WTC11 (cell line): ENCODE results near the gene LCE1D.

Experiments used
- AFF4 ChIP-seq: sonication (generic); formaldehyde crosslinking; IDR thresholded peaks from 2 replicates; pipeline ENCODE4 v1.8.1; 2023; ENCODE audit warnings: mild to moderate bottlenecking, missing genetic modification reagents, borderline replicate concordance
- CREB1 ChIP-seq: sonication (generic); formaldehyde crosslinking; IDR thresholded peaks from 2 replicates; pipeline ENCODE4 v1.8.0; 2023; ENCODE audit warnings: mild to moderate bottlenecking, missing genetic modification reagents
- CTCF ChIP-seq: fragments of 200-600 bp; IDR thresholded peaks from 2 replicates; pipeline ENCODE4 v1.8.0; 2022; ENCODE audit warnings: antibody characterized with exemption
- FOXJ3 ChIP-seq: sonication (generic); formaldehyde crosslinking; IDR thresholded peaks from 2 replicates; pipeline ENCODE4 v1.9.0; 2021; ENCODE audit warnings: missing genetic modification reagents, mild to moderate bottlenecking, borderline replicate concordance
- JUN ChIP-seq: sonication (generic); formaldehyde crosslinking; IDR thresholded peaks from 2 replicates; pipeline ENCODE4 v1.8.0; 2023; ENCODE audit warnings: mild to moderate bottlenecking, missing genetic modification reagents
- NR1H2 ChIP-seq: sonication (generic); formaldehyde crosslinking; IDR thresholded peaks from 2 replicates; pipeline ENCODE4 v1.9.0; 2021; ENCODE audit warnings: mild to moderate bottlenecking, moderate library complexity, missing genetic modification reagents
- NR2C2 ChIP-seq: sonication (generic); formaldehyde crosslinking; IDR thresholded peaks from 2 replicates; pipeline ENCODE4 v1.8.0; 2022; ENCODE audit warnings: mild to moderate bottlenecking, missing genetic modification reagents
- PRDM15 ChIP-seq: sonication (generic); formaldehyde crosslinking; IDR thresholded peaks from 2 replicates; pipeline ENCODE4 v1.8.0; 2022; ENCODE audit warnings: missing genetic modification reagents
- STAT6 ChIP-seq: sonication (generic); formaldehyde crosslinking; conservative IDR thresholded peaks from 2 replicates; pipeline ENCODE4 v1.8.1; 2023; ENCODE audit warnings: mild to moderate bottlenecking, low read depth, missing genetic modification reagents, moderate library complexity
- USF1 ChIP-seq: sonication (generic); formaldehyde crosslinking; IDR thresholded peaks from 2 replicates; pipeline ENCODE4 v1.8.0; 2022; ENCODE audit warnings: mild to moderate bottlenecking, missing genetic modification reagents
- ZNF512 ChIP-seq: sonication (generic); formaldehyde crosslinking; IDR thresholded peaks from 2 replicates; pipeline ENCODE4 v1.8.1; 2022; ENCODE audit warnings: missing genetic modification reagents, borderline replicate concordance

GRCh38 chr1:152795686-152796085, 835 bp upstream of the LCE1D start:
- TF ChIP-seq USF1 (CRISPR knock-in tag): no peak
- no peak for TF ChIP-seq CTCF
- TF ChIP-seq NR1H2 (CRISPR knock-in tag): no peak
- TF ChIP-seq STAT6 (CRISPR knock-in tag): no peak
- TF ChIP-seq CREB1: no peak
- no peak for TF ChIP-seq ZNF512 (CRISPR knock-in tag)
- TF ChIP-seq AFF4 (CRISPR knock-in tag): no peak
- no peak for TF ChIP-seq NR2C2 (CRISPR knock-in tag)
- no peak for TF ChIP-seq JUN (CRISPR knock-in tag)
- no peak for TF ChIP-seq FOXJ3
- no peak for TF ChIP-seq PRDM15 (CRISPR knock-in tag)
